ENCODE measurements around the gene NUAK1.
"Not testable (repeated sequence)": the region's sequence is repeated elsewhere in the genome, so short reads cannot be mapped to it uniquely, and the experiment has no call there.

The NUAK1 gene

GRCh38 chr12:106147956-106148355, 9.2 kb upstream of the NUAK1 start:
- no peak for DNase-seq (ENCODE audit: low read depth in 1 of 2, low spot score in 1 of 2)

- no peak for DNase-seq (ENCODE audit: low read depth in 1 of 2, low spot score in 1 of 2)
Observed at GRCh38 chr12:106146987-106147386, 8.2 kb upstream of the NUAK1 start.

GRCh38 chr12:106145539-106146447, 7.0 kb upstream of the NUAK1 start:
- no peak for DNase-seq (ENCODE audit: low read depth in 1 of 2, low spot score in 1 of 2)

GRCh38 chr12:106144847-106145246, 6.1 kb upstream of the NUAK1 start:
- DNase-seq (ENCODE audit: low read depth in 1 of 2, low spot score in 1 of 2): no peak

- no peak for DNase-seq (ENCODE audit: low read depth in 1 of 2, low spot score in 1 of 2)
Observed at GRCh38 chr12:106142591-106143261, 4.0 kb upstream of the NUAK1 start.

DNA sequence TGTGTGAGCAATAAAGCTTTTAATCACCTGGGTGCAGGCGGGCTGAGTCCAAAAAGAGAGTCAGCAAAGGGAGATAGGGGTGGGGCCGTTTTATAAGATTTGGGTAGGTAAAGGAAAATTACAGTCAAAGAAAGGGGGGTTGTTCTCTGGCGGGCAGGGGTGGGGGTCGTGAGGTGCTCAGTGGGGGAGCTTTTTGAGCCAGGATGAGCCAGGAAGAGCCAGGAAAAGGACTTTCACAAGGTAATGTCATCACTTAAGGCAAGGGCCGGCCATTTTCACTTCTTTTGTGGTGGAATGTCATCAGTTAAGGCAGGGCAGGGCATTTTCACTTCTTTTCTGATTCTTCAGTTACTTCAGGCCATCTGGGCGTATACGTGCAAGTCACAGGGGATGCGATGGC, 3.2 kb upstream of the NUAK1 start:
- not testable (repeated sequence) for DNase-seq (ENCODE audit: low read depth in 1 of 2, low spot score in 1 of 2)

DNA sequence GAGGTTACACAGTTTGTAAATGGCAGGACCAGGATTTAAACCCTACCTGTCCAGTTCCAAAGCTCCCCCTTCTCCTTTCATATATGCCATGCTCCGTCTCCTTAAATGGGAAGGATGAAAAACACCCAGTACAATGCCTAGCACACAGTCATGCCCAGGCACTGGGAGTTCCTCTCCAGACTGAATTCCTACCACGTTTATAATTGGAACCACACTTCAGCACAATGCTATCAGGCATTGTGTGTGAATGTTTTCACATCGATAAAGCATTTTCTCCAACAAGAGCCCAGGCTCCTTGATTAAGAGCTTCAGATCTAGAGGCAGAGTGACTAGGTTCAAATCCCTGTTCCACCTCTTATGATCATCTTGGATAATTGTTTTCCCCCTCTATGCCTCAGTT, 2.7 kb upstream of the NUAK1 start:
- no peak for DNase-seq (ENCODE audit: low read depth in 1 of 2, low spot score in 1 of 2)

DNA sequence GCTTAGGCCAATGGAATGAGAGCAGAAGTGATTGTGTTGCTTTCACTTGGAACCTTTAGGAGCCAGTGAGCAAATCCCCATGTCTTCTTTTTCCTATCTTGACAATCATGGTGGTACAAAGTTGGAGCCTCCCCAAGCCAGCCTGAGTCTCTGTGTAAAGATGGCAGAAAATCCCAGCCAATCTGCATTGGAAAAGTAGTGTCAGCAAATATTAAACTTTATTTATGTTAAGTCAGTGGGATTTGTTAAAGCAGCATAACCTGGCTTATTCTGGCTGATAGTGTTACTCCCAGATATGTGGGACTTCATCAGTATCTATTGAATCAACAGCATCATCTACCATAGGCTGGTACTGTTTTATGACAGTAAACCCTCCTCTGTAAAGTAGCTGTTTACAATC, 2.2 kb upstream of the NUAK1 start:
- no peak for DNase-seq (ENCODE audit: low read depth in 1 of 2, low spot score in 1 of 2)

DNA sequence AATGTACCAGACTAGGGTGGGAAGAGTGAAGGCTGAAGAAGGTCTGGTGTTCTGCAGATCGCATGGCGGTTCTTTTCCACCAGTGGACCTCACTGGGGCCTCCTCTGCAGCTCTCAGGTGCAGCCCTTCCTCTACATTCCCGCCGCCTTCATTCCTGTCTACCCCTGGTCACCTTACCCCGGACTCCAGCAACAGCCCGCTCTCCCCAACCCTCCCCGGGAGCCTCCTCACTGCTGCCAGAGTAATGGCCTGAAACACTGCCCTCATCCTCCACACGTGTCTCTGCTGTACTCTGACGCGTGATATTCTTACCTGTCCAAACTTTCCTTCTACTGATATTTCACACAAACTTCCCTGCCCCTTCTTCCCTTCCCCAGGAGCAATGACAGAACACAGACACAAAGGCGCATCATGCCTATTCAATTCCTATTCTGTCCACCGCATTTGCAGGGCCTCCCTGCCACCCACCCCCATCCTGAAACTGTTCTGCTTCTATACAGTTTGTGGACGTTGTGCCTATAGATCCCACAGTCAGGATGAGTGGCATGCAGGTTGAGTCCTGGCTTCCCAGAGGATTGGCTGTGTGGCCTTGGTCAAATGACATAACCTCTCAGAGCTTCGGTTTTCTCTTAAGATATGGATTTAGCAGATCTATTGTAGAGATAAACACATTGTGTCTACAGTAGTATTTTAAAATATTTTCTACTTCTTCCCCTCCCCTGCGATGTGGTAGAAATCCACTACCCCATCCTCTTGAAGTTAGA, 1.7 kb upstream of the NUAK1 start:
- DNase-seq (ENCODE audit: low read depth in 1 of 2, low spot score in 1 of 2): no peak

GRCh38 chr12:106139422-106140171, 843 bp upstream of the NUAK1 start:
- peak in 1 of 2 donors; percentile 10 for DNase-seq (ENCODE audit: low read depth in 1 of 2, low spot score in 1 of 2)

DNA sequence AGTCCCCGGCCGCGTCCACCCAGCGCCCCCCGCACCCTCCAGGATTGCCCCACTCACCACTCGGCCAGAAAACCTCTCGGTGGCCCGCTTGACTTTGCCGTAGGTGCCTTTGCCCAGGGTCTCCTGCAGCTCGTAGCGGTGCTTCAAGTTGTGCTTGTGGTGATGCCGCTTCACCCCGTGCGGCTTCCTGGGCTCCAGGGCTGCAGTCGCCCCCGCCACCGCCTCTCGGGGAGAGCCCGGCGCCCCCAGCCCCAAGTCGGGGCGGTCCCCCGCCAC, 459 bp downstream of the NUAK1 start:
- no peak for DNase-seq (ENCODE audit: low read depth in 1 of 2, low spot score in 1 of 2)

GRCh38 chr12:106137530-106138356, 1.0 kb downstream of the NUAK1 start:
- no peak for DNase-seq (ENCODE audit: low read depth in 1 of 2, low spot score in 1 of 2)

DNA sequence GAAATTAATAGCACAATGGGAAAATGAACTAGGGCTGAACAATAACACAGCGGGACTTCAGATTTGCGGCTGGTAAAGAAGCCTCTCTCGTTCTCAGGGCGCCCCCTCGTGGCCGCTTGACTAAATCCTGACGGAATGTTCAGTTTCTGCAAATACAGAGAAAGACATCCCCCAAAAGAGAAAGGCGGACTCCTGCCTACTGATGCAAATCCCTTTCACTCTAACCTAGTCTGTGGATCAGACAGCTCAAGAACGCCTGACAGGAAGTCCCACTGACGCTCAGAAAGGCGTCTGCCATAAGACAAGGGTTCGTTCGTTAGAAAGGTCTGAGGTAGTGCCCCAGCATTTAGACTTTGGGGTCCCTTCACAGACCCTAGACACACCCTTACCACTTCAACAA, 2.5 kb downstream of the NUAK1 start:
- DNase-seq (ENCODE audit: low read depth in 1 of 2, low spot score in 1 of 2): peak; percentile 23 to 61

GRCh38 chr12:106135781-106136180, 3.0 kb downstream of the NUAK1 start:
- DNase-seq (ENCODE audit: low read depth in 1 of 2, low spot score in 1 of 2): no peak

GRCh38 chr12:106135075-106135474, 3.7 kb downstream of the NUAK1 start:
- no peak for DNase-seq (ENCODE audit: low read depth in 1 of 2, low spot score in 1 of 2)

GRCh38 chr12:106134294-106134949, 4.3 kb downstream of the NUAK1 start:
- no peak for DNase-seq (ENCODE audit: low read depth in 1 of 2, low spot score in 1 of 2)

GRCh38 chr12:106133136-106134087, 5.3 kb downstream of the NUAK1 start:
- no peak for DNase-seq (ENCODE audit: low read depth in 1 of 2, low spot score in 1 of 2)

DNA sequence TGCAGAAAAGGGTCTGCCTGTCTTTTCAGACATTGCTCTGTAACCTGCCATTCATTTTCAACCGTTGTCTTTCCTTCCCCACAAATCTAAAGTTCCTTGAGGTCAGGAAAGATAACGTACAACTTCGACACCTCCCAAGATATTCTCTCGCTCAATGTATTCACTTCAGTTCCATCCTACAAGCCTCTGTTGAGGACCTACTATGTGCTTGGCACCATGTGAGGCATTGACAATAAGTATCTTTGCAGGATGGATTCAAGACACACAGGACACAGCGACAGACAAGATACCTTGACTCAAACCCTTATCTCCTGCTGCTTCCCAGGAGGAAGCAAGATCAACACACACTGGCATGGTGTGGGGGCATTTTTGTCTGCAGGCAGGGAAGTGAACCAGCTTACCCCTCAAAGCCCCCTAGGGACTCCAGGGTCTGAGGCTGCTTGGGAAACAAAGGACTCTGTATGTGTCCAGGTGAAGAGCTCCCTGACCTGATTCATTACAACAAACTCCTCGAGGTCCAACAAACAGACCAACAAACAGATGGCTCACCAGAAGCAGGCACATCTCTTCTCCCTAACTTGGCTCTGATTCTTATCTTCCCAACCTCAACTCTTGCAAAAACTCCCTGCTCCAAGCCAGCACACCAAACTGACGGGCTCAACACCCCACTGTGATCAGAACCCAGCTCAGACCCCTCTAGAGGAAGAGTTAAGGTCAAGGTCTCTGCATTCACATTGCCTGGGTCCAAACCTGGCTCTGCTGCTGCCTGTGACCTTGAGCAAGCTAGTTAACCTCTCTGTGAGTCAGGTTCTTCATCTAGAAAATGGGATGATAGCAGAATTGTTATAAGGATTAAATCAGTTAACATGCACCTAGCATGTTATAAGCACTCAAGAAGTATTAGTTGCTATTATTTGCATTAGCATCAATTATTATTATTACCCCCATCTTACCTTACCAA, 6.3 kb downstream of the NUAK1 start:
- DNase-seq (ENCODE audit: low read depth in 1 of 2, low spot score in 1 of 2): no peak

Measured in stimulated activated CD4-positive, alpha-beta T cell treated with anti-CD3 and anti-CD28 coated beads, Interleukin-15, amount 100 ng/mL, for 1 hour (primary cell).